D341Med (cell line): ENCODE results near the gene CPA5.

ENCODE experiments used
- DNase-seq: peaks from one replicate; pipeline ENCODE4 v3.0.0; 2012; ENCODE audit warnings: low spot score

Gene CPA5

GRCh38 chr7:130379532-130379920 lies 34.9 kb downstream of the CPA5 start:
- DNase-seq: no peak

DNA sequence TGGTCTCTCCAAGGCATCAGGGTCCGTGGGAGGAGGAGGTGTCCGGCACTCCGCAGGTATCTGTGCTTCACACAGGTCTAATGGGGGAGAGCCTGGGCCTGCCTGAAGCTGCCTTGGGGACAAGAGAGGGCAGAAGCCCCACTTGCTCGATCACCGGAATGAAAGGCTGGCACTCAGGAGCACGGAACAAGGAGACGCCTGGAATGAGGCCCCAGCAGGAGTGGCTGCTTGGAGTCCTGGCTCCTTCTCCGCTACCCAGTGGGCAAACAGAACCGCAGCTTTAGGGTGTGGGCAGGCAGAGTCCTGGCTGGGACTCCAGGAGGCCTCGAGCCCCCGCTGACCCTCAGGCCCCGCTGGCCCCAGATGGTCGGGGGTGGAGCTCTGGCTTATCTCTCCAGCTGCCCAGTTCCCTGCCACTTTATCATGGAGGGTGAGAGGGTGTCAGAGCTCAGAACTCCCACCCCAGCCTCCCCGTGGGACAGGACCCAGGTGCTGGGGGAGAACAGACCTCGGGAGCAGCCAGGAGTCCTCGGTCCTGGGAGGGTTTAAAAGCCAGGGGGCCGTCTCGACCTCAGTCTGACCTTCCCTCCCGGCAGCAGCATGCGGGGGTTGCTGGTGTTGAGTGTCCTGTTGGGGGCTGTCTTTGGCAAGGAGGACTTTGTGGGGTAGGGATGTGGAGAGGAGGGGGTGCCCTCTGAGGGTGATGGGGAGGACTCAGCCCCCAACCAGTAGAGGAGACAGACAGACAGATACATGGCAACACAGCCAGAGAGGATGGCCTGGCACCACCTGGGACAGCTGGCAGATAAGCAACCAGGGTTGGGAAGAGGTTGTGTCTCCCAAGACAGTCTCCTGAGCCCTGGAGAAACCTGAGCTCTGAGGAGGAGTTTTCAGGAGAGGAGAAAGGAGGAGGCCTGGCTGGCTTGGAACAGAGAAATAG lies 35.6 kb downstream of the CPA5 start, which contains the start of gene CPA1:
Gene CPA1, plus strand, starts transcription at position 574 of the 940 bp plus-strand sequence. Its CDS starts 27 bp downstream, at position 601.
- no peak for DNase-seq

DNA sequence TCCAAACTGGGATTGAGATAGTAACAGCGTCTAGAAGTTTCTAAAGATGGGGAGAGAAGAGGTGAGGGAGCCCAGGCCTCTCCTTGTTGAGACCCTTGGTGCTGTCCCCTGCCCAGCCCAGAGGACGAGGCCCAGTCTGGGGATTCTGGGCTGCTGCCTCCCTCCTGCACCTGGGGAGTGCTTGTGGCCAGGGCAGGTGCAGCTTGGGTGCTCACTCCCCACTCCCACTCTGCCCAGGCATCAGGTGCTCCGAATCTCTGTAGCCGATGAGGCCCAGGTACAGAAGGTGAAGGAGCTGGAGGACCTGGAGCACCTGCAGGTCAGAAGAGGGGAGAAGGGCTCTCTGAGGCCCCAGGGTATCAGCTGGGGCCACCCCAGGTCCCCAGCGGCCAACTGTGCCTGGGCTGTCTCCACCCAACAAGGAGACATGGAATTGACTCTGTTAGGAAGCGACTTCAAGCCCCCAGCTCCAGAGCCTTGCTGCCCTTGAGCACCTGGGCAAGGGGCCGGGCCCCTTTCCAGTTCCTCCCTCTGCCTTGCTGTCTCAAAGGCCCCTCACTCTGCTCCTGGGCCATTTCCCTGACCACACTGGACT lies 36.3 kb downstream of the CPA5 start:
- DNase-seq: no peak

DNA sequence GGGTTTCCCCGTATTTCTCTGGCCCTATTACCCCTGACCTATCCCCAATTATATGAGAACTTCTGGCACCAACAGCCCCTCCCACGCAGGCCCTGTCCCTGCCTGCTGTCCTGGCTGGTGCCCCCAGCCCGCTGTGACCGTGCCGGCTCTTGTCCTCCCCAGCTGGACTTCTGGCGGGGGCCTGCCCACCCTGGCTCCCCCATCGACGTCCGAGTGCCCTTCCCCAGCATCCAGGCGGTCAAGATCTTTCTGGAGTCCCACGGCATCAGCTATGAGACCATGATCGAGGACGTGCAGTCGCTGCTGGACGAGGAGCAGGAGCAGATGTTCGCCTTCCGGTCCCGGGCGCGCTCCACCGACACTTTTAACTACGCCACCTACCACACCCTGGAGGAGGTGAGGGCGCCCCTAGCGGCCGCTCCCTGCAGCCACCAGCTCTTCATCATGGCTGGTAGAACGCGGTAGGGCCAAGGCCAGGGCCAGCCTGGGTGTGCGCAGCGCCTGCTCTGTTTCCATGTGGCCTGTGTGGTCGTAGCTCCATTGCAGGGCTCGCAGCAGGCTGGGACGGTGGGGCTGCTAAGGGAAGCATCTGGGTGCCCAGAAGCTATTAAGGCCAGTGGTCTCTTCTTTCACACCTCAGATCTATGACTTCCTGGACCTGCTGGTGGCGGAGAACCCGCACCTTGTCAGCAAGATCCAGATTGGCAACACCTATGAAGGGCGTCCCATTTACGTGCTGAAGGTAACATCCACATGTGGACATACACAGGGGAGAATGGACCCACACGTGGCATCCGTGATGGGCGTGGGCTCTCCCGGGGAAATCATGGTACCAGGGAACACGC lies 37.1 kb downstream of the CPA5 start:
- DNase-seq: no peak

GRCh38 chr7:130383187-130383980 lies 38.8 kb downstream of the CPA5 start:
- DNase-seq: no peak

DNA sequence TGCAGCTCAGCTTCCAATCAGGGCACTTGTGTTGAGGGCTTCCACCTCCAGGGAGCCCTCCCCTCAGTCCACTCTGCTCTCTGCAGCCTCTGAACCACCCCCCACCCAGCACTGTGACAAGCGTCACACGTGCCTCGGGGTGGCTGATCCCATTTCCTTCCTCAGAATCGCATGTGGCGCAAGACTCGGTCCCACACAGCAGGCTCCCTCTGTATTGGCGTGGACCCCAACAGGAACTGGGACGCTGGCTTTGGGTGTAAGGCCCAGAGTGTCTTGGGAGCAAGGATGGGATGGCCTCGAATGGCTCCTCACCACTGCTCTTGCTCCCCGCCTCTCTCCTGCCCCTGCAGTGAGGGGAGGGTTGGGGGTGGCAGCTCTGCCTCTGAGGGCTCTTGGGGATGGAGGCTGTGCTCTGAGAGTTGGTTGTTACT lies 39.8 kb downstream of the CPA5 start:
- DNase-seq: no peak

GRCh38 chr7:130384841-130385599 lies 40.4 kb downstream of the CPA5 start:
- no peak for DNase-seq

- DNase-seq: no peak
Measured at GRCh38 chr7:130385600-130386066, 41.0 kb downstream of the CPA5 start.

DNA sequence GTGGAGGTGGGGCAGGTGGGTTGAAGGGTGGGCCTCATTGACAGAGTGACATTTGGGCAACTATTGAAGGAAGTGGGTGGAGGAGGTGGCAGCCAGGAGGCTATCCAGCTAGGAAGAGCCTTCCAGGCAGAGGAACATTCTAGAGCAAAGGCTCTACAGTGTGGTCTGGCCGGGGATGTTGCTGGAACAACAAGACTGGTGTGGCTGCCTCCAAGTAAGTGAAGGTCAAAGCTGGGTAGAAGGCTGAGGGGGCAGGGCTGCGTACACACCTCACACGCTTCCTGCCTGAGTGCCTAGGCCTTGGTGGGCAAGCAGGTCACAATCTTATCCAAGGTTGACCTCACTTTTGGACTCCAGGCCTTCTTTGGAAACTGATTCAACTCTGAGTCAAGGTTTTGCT lies 42.3 kb downstream of the CPA5 start:
- no peak for DNase-seq

- no peak for DNase-seq
Measured at GRCh38 chr7:130387306-130387627, 42.7 kb downstream of the CPA5 start.

DNA sequence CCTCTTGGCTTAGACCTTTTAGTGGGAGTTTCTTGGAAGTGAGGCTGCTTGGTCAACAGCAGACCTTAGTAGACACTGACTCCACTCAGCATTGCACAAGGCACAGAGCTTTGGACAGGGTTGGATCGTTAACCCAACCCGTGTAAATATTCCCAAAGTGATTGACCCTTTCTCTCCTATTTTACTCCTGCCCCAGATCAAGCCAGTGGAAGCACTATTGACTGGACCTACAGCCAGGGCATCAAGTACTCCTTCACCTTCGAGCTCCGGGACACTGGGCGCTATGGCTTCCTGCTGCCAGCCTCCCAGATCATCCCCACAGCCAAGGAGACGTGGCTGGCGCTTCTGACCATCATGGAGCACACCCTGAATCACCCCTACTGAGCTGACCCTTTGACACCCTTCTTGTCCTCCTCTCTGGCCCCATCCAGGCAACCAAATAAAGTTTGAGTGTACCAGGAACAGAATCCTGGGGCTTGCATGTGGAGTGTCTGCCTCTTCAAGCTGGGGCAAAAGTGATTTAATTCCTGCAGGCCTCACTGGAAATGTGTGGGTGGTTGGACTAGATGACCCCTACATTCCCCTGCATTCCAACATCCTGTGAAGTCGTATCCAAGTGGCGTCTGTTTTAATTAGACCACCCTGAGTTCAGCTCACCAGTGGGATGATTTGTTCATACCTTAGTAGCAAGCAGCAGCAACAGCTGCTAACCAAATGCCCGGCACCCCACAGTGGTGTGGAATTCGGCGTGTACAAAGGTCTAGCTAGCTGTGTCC lies 43.2 kb downstream of the CPA5 start:
- no peak for DNase-seq

- no peak for DNase-seq
Measured at GRCh38 chr7:130388671-130389070, 44.1 kb downstream of the CPA5 start.

GRCh38 chr7:130390486-130390885 lies 45.9 kb downstream of the CPA5 start:
- no peak for DNase-seq

- no peak for DNase-seq
Measured at GRCh38 chr7:130393101-130393561, 48.5 kb downstream of the CPA5 start.

GRCh38 chr7:130393841-130394411 lies 49.3 kb downstream of the CPA5 start:
- DNase-seq: no peak

DNA sequence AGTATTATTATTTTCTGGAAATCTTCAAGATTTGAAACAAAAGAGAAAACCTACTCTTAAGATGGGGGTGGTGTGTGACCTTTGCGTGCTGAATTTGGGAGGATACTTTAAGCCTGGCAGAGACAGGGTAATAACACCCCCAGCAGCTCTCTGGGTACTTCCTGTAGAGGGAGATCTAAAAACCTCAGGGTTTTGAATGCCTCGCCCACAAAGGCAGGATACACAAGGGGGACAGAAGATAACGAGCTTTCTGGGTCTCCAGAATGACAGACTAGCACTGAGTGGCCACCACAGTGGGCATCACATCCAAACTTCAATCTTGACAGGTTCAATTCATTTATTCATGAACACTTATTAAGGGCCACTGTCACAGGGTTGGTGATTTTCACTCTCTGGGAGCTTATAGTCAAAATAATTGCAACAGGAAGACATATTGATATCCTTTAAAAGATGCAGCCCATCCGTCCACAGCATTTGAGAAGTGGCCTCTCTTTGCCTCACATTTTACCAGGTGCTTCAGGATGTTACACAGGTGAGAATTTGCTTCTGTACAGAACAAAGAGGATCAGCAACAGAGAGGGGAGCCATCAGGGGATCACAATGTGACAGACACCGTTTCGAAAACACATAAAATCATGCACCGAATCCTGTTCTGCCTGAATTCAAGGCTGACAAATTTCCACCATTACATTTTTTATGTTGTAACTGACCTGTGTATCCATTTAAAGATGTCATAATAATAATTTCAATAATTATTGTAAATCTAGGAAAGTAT lies 50.0 kb downstream of the CPA5 start:
- DNase-seq: no peak

- DNase-seq: no peak
Measured at GRCh38 chr7:130395421-130395820, 50.8 kb downstream of the CPA5 start.

DNA sequence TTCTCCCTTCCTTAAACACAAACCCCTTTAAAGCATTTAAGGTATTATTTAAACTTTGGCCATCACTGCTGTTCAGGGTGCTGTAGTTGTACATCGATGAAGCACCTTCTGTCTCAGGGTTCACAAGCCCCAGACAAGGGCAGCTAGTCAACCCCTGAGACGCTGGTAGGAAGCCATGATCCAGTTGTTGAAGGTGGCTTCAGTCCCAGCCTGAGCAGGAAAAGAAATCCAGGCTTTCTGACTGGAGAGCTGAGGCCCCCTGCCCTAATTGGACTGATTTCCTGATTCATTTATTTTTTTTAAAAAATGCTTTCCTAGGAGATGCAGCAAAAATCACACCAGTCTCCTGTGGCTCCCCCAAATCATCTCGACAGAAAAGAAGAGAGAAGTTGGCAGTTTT lies 51.5 kb downstream of the CPA5 start:
- no peak for DNase-seq
